Measurements from ENCODE around the gene POGZ. TPM values are rescaled to one million over a fixed set of nuclear protein-coding genes. Genes with fewer than 3 reads are reported as not detected.

POGZ gene
- total RNA-seq, 1 donor from 2014 or later, result 105 TPM

DNA sequence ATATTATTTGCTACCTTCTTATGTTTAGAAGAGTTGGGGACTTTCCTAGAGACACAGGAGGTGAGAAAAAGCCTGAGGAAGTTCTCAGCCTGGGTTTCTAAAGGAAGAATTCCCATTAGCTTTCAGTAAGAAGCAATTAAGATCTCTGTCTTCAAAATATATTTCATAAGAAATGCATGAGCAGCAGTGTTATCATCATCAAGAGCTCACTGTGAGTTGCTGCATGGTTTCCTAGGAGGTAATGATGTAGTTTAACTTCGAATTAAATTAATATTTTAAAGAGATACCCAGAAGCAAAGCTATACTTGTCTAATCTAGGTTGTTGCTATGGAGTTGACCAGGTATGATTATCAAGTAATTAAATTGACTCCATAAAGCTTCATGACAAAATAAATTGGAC lies 5.7 kb upstream of the POGZ start:
- H3K4me1 Mint-ChIP-seq (ENCODE audit: unreplicated experiment), result no peaks in the 10 kb centered on the region
- H3K4me3 Mint-ChIP-seq (ENCODE audit: unreplicated experiment), result no peak overlapping the region
- DNase-seq (ENCODE audit: extremely low spot score, unreplicated experiment), result no peak
- TF ChIP-seq, protein P1, sequence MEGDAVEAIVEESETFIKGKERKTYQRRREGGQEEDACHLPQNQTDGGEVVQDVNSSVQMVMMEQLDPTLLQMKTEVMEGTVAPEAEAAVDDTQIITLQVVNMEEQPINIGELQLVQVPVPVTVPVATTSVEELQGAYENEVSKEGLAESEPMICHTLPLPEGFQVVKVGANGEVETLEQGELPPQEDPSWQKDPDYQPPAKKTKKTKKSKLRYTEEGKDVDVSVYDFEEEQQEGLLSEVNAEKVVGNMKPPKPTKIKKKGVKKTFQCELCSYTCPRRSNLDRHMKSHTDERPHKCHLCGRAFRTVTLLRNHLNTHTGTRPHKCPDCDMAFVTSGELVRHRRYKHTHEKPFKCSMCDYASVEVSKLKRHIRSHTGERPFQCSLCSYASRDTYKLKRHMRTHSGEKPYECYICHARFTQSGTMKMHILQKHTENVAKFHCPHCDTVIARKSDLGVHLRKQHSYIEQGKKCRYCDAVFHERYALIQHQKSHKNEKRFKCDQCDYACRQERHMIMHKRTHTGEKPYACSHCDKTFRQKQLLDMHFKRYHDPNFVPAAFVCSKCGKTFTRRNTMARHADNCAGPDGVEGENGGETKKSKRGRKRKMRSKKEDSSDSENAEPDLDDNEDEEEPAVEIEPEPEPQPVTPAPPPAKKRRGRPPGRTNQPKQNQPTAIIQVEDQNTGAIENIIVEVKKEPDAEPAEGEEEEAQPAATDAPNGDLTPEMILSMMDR (IDR thresholded peaks at IDR 0.05), result no peak
- no peaks in the 10 kb centered on the region for H3K9me3 Mint-ChIP-seq (ENCODE audit: unreplicated experiment)
- peaks cover 38% of the 10 kb centered on the region for H3K27me3 Mint-ChIP-seq (ENCODE audit: unreplicated experiment)
- H3K27ac Mint-ChIP-seq (ENCODE audit: unreplicated experiment), result no peak overlapping the region
- H3K36me3 Mint-ChIP-seq (ENCODE audit: unreplicated experiment), result no peaks in the 10 kb centered on the region

- no peak overlapping the region for H3K27ac Mint-ChIP-seq (ENCODE audit: unreplicated experiment)
- H3K4me3 Mint-ChIP-seq (ENCODE audit: unreplicated experiment), result no peak overlapping the region
- TF ChIP-seq, protein P1 (IDR thresholded peaks at IDR 0.05), result no peak
- H3K4me1 Mint-ChIP-seq (ENCODE audit: unreplicated experiment), result peaks cover 13% of the 10 kb centered on the region
- DNase-seq (ENCODE audit: extremely low spot score, unreplicated experiment), result no peak
- H3K27me3 Mint-ChIP-seq (ENCODE audit: unreplicated experiment), result peaks cover 34% of the 10 kb centered on the region
- no peaks in the 10 kb centered on the region for H3K36me3 Mint-ChIP-seq (ENCODE audit: unreplicated experiment)
- H3K9me3 Mint-ChIP-seq (ENCODE audit: unreplicated experiment), result no peaks in the 10 kb centered on the region
These were observed 2.4 kb upstream of the POGZ start for GRCh38 chr1:151461694-151462093.

DNA sequence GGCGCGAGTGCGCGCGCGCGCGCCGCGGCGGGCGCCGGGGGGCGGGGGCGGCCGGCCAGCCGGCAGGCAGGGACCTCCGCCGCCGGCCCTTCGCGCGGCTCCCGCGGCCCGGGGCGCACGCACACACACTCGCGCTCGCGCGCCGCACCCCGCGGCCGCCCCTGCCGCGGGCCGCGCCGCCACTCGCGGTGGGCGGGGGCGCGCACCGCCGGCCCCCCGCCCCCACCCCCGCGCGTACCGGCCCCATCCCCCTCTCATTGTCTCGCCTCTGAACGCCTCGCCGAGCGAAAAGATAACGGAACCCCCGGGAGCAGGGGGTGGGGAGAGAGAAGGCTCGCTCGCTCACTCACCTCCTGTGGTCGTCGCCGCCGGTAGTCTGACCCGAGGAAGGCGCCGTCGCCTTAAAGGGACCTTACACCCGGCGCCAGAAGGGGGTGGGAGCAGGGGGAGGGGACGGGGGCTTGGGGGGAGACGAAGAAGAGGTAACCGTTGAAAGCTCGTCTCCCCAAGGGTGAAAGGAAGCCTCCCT lies 428 bp downstream of the POGZ start:
- no peak for DNase-seq (ENCODE audit: extremely low spot score, unreplicated experiment)
- Mint-ChIP-seq H3K27ac (ENCODE audit: unreplicated experiment) (peak overlapping the region; percentile 91), H3K36me3 (ENCODE audit: unreplicated experiment) (no peaks in the 10 kb centered on the region), H3K4me3 (ENCODE audit: unreplicated experiment) (peak overlapping the region; percentile 77), H3K27me3 (ENCODE audit: unreplicated experiment) (peaks cover 13% of the 10 kb centered on the region), H3K9me3 (ENCODE audit: unreplicated experiment) (no peaks in the 10 kb centered on the region), H3K4me1 (ENCODE audit: unreplicated experiment) (peaks cover 39% of the 10 kb centered on the region)
- TF ChIP-seq, protein P1 (IDR thresholded peaks at IDR 0.05), result no peak

- peaks cover 45% of the 10 kb centered on the region for H3K4me1 Mint-ChIP-seq (ENCODE audit: unreplicated experiment)
- TF ChIP-seq, protein P1 (IDR thresholded peaks at IDR 0.05), result no peak
- peak overlapping the region; percentile 84 for H3K4me3 Mint-ChIP-seq (ENCODE audit: unreplicated experiment)
- no peaks in the 10 kb centered on the region for H3K36me3 Mint-ChIP-seq (ENCODE audit: unreplicated experiment)
- H3K27ac Mint-ChIP-seq (ENCODE audit: unreplicated experiment), result peak overlapping the region; percentile 92
- no peaks in the 10 kb centered on the region for H3K9me3 Mint-ChIP-seq (ENCODE audit: unreplicated experiment)
- peaks cover 11% of the 10 kb centered on the region for H3K27me3 Mint-ChIP-seq (ENCODE audit: unreplicated experiment)
- DNase-seq (ENCODE audit: extremely low spot score, unreplicated experiment), result peak; percentile 86
These were observed 1.1 kb downstream of the POGZ start for GRCh38 chr1:151457911-151458801.

- no peak for DNase-seq (ENCODE audit: extremely low spot score, unreplicated experiment)
- Mint-ChIP-seq H3K9me3 (ENCODE audit: unreplicated experiment) (no peaks in the 10 kb centered on the region), H3K4me3 (ENCODE audit: unreplicated experiment) (no peak overlapping the region), H3K4me1 (ENCODE audit: unreplicated experiment) (peaks cover 46% of the 10 kb centered on the region), H3K27ac (ENCODE audit: unreplicated experiment) (peak overlapping the region; percentile 92), H3K36me3 (ENCODE audit: unreplicated experiment) (no peaks in the 10 kb centered on the region), H3K27me3 (ENCODE audit: unreplicated experiment) (no peaks in the 10 kb centered on the region)
- TF ChIP-seq, protein P1 (IDR thresholded peaks at IDR 0.05), result no peak
These were observed 3.3 kb downstream of the POGZ start for GRCh38 chr1:151455966-151456365.

All from osteocyte (in vitro differentiated cells).